ENCODE data around the gene ADGRL4. TPM values are rescaled to one million over a fixed set of nuclear protein-coding genes. Genes with fewer than 3 reads are reported as not detected.

ADGRL4 gene
- total RNA-seq, 1 experiment from 2014 or later: not detected

GRCh38 chr1:79043506-79043905 is 37.0 kb upstream of the ADGRL4 start:
- TF ChIP-seq POLR2AphosphoS5 (IDR thresholded peaks at IDR 0.05; ENCODE audit: low read depth, low read length): no peak
- TF ChIP-seq REST (IDR thresholded peaks at IDR 0.05; ENCODE audit: insufficient read depth in 1 of 2, low read depth in 2 of 2, low read length in 1 of 2): no peak
- no peak for TF ChIP-seq CTCF (IDR thresholded peaks at IDR 0.05)
- TF ChIP-seq TCF7L2 (IDR thresholded peaks at IDR 0.05; ENCODE audit: low read depth, low read length): no peak
- TF ChIP-seq SIN3A (IDR thresholded peaks at IDR 0.05; ENCODE audit: borderline replicate concordance, insufficient read depth, low read depth, low read length): no peak
- intact Hi-C loops (cut with micrococcal nuclease; ENCODE audit: unreplicated experiment): no loop called here
- Histone ChIP-seq H3K9me3 (ENCODE audit: control insufficient read depth, insufficient read depth, low read depth, low read length) (no peaks in the 10 kb centered on the region), H3K27me3 (ENCODE audit: control insufficient read depth, insufficient read depth, low read length) (no peaks in the 10 kb centered on the region), H3K27ac (ENCODE audit: low read length) (no peak overlapping the region), H3K4me3 (ENCODE audit: low read depth in 2 of 2, low read length in 2 of 2) (no peak overlapping the region), H3K36me3 (ENCODE audit: control insufficient read depth, insufficient read depth, low read length) (no peaks in the 10 kb centered on the region), H3K4me1 (ENCODE audit: control insufficient read depth, insufficient read depth, low read length) (no peaks in the 10 kb centered on the region; the same call in 1 of the 2 replicates)
- in situ Hi-C loops (cut with HindIII; ENCODE audit: low pct_unique_long_range_greater_than_20kb, low sequenced_read_pairs): no loop called here
- DNase-seq (ENCODE audit: low read depth, low spot score): no peak
- ChIA-PET CTCF (no interaction called here), POLR2A (no interaction called here)
- ATAC-seq: no peak
- no TSS peak for BruUV-seq (replicated peaks)

- BruUV-seq (replicated peaks): no TSS peak
- Histone ChIP-seq H3K27me3 (ENCODE audit: control insufficient read depth, insufficient read depth, low read length) (no peaks in the 10 kb centered on the region), H3K4me1 (ENCODE audit: control insufficient read depth, insufficient read depth, low read length) (no peaks in the 10 kb centered on the region), H3K4me3 (ENCODE audit: low read depth in 2 of 2, low read length in 2 of 2) (no peak overlapping the region), H3K9me3 (ENCODE audit: control insufficient read depth, insufficient read depth, low read depth, low read length) (no peaks in the 10 kb centered on the region), H3K27ac (ENCODE audit: low read length) (no peak overlapping the region), H3K36me3 (ENCODE audit: control insufficient read depth, insufficient read depth, low read length) (no peaks in the 10 kb centered on the region)
- TF ChIP-seq SIN3A (IDR thresholded peaks at IDR 0.05; ENCODE audit: borderline replicate concordance, insufficient read depth, low read depth, low read length) (no peak), TCF7L2 (IDR thresholded peaks at IDR 0.05; ENCODE audit: low read depth, low read length) (no peak), CTCF (IDR thresholded peaks at IDR 0.05) (no peak), REST (IDR thresholded peaks at IDR 0.05; ENCODE audit: insufficient read depth in 1 of 2, low read depth in 2 of 2, low read length in 1 of 2) (no peak), POLR2AphosphoS5 (IDR thresholded peaks at IDR 0.05; ENCODE audit: low read depth, low read length) (no peak)
- no peak for ATAC-seq
- ChIA-PET CTCF (no interaction called here), POLR2A (no interaction called here)
- intact Hi-C loops (cut with micrococcal nuclease; ENCODE audit: unreplicated experiment): no loop called here
- DNase-seq (ENCODE audit: low read depth, low spot score): no peak
- in situ Hi-C loops (cut with HindIII; ENCODE audit: low pct_unique_long_range_greater_than_20kb, low sequenced_read_pairs): no loop called here
Measured at GRCh38 chr1:79042539-79042938, 36.0 kb upstream of the ADGRL4 start.
